Activated naive CD4-positive, alpha-beta T cell treated with anti-CD3 and anti-CD28 coated beads, Interleukin-2, amount 50 U/mL, for 72 hours (primary cell): Measurements from ENCODE around the gene UNC5CL. TPM values are rescaled to one million over a fixed set of nuclear protein-coding genes. Genes with fewer than 3 reads are reported as not detected.
A peak's percentile ranks its signal among the peaks of the same experiment; 100 is the strongest.

ENCODE experiments used
- ATAC-seq, 2 donors: fragments of 150-1000 bp; cut with Tn5 transposase; 2 replicates each; pipeline ENCODE4 v1.10.0; 2021; ENCODE audit warnings: mild to moderate bottlenecking in 2 of 2, moderate library complexity in 2 of 2
- DNase-seq, 2 donors: peaks; one replicate each; pipeline ENCODE4 v3.0.0; 2021 to 2022; ENCODE audit warnings: low spot score in 2 of 2
- H3K27ac Mint-ChIP-seq, 2 donors: one replicate each; pipeline ENCODE4 v1.8.0; 2022; ENCODE audit warnings: mild to moderate bottlenecking in 2 of 2, mixed read lengths in 2 of 2
- H3K36me3 Mint-ChIP-seq, 2 donors: one replicate each; pipeline ENCODE4 v1.8.0; 2022; ENCODE audit warnings: mixed read lengths in 2 of 2
- H3K9me3 Mint-ChIP-seq, 2 donors: one replicate each; pipeline ENCODE4 v1.8.0; 2022; ENCODE audit warnings: mixed read lengths in 2 of 2
- total RNA-seq, 2 donors: library from RNA; stranded (reverse); gene quantifications; one replicate each; pipeline ENCODE4 v1.2.3, GENCODE V29; 2022

UNC5CL gene
- total RNA-seq, 2 donors from 2014 or later = 2.8 to 5.1 TPM

DNA sequence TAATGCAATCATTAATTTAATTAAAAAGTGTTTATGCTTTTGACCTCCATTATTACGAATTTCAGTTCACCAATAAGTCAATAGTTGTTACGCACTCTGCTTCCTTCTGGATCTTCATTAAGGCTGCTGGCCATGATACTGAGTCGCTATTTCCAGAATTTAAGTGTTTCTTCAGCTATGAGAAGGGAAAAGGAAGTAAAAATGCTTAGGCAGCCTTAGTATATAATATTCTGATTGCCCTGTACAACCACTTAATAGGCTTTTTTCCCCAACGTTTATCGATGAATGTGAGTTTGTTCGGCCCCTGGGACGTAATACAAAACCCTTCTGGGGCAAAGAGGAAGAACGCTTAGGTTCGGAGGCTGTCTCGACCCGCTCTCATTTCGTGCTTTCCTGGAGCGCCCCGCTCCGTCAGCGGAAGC lies 32.5 kb upstream of the UNC5CL start:
- ATAC-seq (no peak), DNase-seq (no peak)
- Mint-ChIP-seq H3K27ac (peak overlapping the region; percentile 97 to 99), H3K9me3 (no peaks in the 10 kb centered on the region), H3K36me3 (peaks cover 32 to 40% of the 10 kb centered on the region in 2 donors)

DNA sequence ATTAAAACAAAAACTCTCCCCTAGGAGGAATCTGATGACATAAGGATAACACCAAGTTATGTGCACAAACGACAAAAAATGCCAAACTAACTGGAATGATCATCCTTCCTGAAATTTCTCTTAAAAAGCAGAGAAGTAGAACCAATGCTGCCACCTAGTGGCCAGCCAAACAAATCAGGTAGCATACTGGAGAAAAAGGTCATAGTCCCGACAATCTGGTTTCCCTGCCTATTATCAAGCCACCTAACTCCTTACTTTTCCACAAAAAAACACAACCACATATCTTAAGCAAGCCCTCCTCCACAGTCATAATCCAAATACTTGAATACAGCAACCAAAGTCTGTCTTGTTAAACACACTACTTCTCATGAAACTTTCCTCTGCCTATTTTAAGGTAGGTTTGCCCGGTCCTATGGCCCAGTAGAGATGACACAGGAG lies 27.9 kb upstream of the UNC5CL start:
- no peak for ATAC-seq
- H3K36me3 Mint-ChIP-seq = peaks cover 23 to 27% of the 10 kb centered on the region in 2 donors
- H3K27ac Mint-ChIP-seq = peak overlapping the region in 1 of 2 donors; percentile 18

DNA sequence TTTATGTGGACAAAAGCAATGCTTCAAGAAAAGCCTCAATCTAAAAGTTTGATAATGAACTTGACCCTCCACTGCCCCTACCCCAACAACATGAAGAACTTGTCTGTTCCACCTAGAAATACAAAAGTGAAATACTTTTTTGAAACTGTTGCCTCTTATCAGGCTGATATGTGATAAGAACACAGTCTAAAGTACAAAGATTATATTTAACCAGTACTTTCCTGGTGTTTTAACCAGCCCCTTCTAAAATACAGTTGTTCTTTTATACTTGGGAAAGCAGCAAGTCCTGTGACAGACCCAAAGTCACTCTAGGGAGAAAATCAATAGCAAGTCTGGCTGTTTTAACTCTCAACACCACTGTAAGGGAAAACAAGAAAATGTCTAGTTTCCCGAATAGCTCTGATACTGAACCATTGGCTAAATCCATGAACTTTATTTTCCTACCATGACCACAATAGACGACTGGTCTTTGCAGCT lies 26.6 kb upstream of the UNC5CL start:
- ATAC-seq (no peak), DNase-seq (no peak)
- H3K9me3 Mint-ChIP-seq = no peaks in the 10 kb centered on the region
- no peak overlapping the region for H3K27ac Mint-ChIP-seq
- peaks cover 15 to 16% of the 10 kb centered on the region in 2 donors for H3K36me3 Mint-ChIP-seq

More for the DNA sequence above, 27.9 kb upstream of the UNC5CL start:
- H3K9me3 Mint-ChIP-seq = no peaks in the 10 kb centered on the region
- DNase-seq = peak in 1 of 2 donors; percentile 55

DNA sequence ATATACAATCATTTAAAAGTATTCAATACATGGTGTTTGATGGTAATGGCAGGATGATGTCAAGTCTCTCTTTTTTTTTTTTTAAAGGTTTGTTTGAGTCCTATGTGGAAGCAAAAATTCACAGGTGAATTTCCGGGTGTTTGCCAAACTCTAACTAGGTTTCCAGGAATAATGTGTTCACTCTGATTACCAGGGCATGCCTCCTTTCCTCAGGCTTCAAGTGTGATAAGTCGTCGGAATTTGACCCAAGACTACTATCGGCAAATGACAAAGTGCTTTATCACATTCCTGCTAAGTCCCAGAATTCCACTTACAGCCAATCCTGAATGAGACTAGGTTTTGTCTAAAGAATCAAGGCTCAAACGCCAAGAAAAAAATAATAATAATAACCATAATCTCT lies 25.8 kb upstream of the UNC5CL start:
- Mint-ChIP-seq H3K27ac (no peak overlapping the region), H3K9me3 (no peaks in the 10 kb centered on the region), H3K36me3 (peaks cover 13 to 15% of the 10 kb centered on the region in 2 donors)
- no peak for DNase-seq
- no peak for ATAC-seq

DNA sequence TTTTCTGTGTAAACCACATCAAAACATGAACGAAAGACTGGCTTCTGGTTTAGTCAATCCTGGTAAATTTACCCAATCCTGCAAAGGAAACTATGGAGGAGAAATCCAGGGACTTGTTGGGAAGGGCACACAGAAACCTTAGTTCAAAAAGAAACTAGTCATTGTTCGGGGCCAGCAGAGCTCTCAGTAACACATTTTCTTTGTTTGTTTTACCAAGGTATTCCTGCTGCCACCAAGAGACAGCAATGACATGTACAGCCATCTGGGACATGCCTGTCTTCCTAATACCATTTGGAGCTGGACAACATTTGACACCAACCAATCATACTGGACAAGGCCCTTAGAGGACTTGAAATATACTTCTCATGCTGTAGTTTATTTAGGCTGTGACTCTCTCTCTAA lies 24.9 kb upstream of the UNC5CL start:
- Mint-ChIP-seq H3K27ac (no peak overlapping the region), H3K36me3 (peaks cover 13 to 15% of the 10 kb centered on the region in 2 donors)

DNA sequence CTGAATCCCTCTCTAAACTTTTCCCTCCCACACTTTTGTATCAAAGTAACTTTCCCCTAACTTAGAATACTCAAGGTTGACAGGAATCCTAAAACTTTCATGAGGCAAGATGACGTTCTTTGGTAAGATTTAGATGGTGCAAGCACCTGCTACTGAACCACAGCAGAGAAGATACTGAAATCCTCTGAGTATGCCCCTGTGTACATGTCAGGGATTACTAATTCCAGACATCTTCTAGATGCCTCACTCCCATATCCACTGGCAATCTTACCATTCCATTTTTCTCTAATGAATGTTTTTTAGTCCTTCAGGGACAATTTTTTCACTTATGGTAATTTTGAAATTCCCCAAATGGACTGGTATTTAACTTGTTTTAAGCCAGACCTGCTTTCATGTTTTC lies 23.0 kb upstream of the UNC5CL start:
- H3K36me3 Mint-ChIP-seq = peaks cover 7 to 10% of the 10 kb centered on the region in 2 donors
- ATAC-seq = no peak
- no peak for DNase-seq
- no peaks in the 10 kb centered on the region for H3K9me3 Mint-ChIP-seq
- H3K27ac Mint-ChIP-seq = no peak overlapping the region

More for the DNA sequence above, 24.9 kb upstream of the UNC5CL start:
- H3K9me3 Mint-ChIP-seq = no peaks in the 10 kb centered on the region
- ATAC-seq = no peak
- no peak for DNase-seq

DNA sequence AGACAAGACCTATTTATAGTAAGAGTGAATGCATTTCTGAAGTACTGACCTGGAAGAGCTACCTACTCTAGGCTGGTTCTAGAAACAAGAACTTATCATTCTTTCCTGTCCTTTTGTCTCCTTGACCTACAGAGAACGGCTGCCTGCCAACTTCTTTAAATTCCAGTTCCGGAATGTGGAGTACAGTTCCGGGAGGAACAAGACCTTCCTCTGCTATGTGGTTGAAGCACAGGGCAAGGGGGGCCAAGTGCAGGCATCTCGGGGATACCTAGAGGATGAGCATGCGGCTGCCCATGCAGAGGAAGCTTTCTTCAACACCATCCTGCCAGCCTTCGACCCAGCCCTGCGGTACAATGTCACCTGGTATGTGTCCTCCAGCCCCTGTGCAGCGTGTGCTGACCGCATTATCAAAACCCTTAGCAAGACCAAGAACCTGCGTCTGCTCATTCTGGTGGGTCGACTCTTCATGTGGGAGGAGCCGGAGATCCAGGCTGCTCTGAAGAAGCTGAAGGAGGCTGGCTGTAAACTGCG lies 22.2 kb upstream of the UNC5CL start:
- DNase-seq (no peak), ATAC-seq (no peak)
- Mint-ChIP-seq H3K9me3 (no peaks in the 10 kb centered on the region), H3K36me3 (peaks cover 0 to 4% of the 10 kb centered on the region in 2 donors), H3K27ac (no peak overlapping the region)

DNA sequence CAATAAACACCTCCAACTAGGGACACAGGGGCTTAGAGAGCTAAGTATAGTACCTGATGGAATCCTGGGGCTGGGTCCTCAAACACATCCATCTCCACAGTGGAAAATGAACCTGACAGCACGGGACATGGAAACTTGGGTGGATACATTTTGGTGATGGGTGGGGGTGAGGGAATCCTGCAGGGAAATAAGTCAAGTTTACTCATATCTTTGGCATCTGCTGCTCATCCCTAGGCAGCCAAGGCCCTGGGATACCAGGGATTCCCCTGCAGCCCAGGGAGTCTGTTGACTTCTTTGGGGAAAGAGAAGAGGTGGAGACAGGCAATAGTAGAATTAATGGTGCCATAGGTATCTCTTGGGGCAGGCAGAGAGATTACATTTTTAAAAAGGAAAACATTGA lies 20.5 kb upstream of the UNC5CL start:
- ATAC-seq = no peak
- Mint-ChIP-seq H3K36me3 (peaks cover 0 to 8% of the 10 kb centered on the region in 2 donors), H3K9me3 (no peaks in the 10 kb centered on the region), H3K27ac (peak overlapping the region in 1 of 2 donors; percentile 31)
- no peak for DNase-seq

DNA sequence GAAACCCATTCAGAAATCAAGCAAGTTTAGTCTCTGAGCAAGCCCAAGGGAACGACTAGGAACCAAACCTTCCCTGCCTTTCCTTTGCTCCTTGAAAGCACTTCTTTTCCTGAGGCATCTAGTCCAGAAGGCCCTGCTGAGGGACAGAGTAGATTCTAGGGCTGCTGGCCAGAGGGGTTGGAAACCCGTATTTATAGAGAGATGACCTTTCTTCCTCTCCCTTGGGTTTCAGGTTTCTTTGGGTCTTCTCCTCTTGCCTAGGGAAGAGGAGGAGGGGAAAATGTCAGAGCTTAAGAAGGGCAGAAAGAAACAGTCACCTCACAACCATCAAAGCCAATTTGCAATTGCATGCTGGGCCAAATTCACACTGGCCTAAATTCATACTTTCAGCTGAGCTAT lies 19.8 kb upstream of the UNC5CL start:
- peaks cover 0 to 8% of the 10 kb centered on the region in 2 donors for H3K36me3 Mint-ChIP-seq
- DNase-seq = no peak
- H3K27ac Mint-ChIP-seq = peak overlapping the region in 1 of 2 donors; percentile 31
- no peaks in the 10 kb centered on the region for H3K9me3 Mint-ChIP-seq
- no peak for ATAC-seq

DNA sequence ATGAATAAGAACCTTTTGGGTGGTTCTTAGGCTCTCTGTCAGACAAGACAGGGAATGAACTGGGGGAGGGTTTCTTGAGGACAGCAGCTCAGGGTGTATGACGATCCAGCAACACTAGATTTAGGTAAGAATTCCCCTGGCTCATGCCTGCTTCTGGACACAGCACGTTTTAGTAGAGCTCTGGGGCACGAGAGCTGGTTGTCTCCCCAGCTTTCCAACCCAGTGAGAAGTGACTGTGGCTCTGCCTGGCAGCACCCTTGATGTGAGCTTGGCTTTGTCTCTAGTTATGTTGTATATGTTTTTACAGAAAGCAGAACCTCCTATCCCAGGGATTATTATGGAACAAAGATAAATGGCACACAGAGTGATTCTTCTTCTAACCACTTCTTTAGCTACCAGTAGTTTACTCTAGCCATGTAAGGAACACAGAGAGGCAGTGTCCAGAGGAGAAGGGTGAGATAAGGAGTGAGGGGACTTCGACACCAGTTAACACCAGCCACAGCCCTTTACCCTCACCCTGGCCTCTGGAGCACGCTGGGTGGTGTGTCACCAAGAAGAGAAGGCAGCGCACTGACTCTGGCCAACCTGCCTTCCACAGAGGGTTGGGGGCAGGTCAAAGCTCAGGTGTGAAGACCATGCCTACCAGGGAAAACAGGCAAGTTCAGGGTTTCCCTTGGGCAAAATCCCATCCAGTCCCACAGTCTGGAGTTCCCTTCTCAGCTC lies 17.9 kb upstream of the UNC5CL start:
- ATAC-seq (no peak), DNase-seq (no peak)
- Mint-ChIP-seq H3K36me3 (peaks cover 3 to 8% of the 10 kb centered on the region in 2 donors), H3K27ac (no peak overlapping the region), H3K9me3 (no peaks in the 10 kb centered on the region)

DNA sequence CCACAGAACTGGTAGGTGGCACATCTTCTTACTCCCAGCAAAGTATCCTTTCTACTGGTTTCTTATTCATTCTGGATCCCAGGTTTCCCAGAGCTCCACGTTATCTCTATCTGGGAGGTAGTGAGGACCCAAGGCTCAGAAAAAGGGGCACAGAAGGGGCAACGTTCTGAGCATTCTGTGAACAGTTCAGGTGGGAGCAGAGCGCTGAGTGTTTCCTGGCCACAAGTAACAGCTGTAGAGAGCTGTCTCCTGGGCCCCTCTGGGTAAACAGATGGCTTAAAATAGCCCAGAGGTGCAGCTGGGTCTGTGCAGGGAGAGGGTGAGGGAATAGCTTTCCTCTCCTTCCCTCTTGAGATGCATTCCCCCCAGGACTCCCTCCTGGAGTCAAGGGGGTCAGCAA lies 16.1 kb upstream of the UNC5CL start:
- Mint-ChIP-seq H3K36me3 (peaks cover 6 to 11% of the 10 kb centered on the region in 2 donors), H3K9me3 (no peaks in the 10 kb centered on the region), H3K27ac (peak overlapping the region in 1 of 2 donors; percentile 13)
- ATAC-seq (no peak), DNase-seq (no peak)

DNA sequence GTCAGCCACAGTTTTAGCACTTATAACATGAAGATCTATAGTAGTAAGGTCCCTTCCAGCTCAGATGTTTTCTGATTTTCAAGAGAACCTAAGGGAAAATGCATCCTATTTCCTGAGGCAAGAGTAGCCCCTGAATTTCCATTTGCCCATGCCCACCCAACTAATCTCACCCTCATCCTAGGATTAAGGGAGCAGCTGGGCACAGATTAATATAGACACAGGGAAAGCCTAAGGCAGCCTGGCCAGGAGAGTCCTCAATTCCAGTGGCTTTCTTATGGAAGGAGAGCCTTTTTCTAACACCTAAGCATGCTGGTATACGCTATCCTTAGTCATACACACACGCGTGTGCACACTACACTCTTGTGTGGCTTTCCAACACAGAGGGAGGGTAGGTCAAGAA lies 15.5 kb upstream of the UNC5CL start:
- H3K27ac Mint-ChIP-seq = no peak overlapping the region
- DNase-seq (no peak), ATAC-seq (no peak)
- H3K36me3 Mint-ChIP-seq = peaks cover 6 to 11% of the 10 kb centered on the region in 2 donors
- H3K9me3 Mint-ChIP-seq = no peaks in the 10 kb centered on the region

DNA sequence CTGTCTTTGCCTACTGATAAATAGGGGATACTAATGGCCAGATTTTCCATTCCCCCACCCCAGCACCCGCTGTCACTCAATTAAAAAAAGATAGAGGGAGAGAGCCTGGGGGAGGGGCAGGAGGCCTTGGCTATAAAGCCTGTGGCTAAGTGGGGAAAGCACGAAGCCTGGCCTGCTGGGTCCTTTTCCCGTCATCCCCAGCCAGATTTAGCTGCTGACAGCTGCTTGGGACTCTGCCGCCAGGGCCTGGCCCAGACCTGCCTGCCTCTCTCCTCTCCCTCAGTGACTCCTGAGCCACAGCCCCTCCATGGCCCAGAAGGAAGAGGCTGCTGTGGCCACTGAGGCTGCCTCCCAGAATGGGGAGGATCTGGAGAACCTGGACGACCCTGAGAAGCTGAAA lies 14.0 kb upstream of the UNC5CL start, which contains the start of gene APOBEC2:
Gene APOBEC2 (plus strand): TSS at position 162 of the 400 bp plus-strand sequence. CDS start 146 bp downstream, at position 308.
- H3K36me3 Mint-ChIP-seq = peaks cover 6 to 11% of the 10 kb centered on the region in 2 donors
- H3K27ac Mint-ChIP-seq = peak within 1 kb of the TSS; percentile 69 to 78
- ATAC-seq (no peak), DNase-seq (no peak)
- no peaks in the 10 kb centered on the region for H3K9me3 Mint-ChIP-seq

DNA sequence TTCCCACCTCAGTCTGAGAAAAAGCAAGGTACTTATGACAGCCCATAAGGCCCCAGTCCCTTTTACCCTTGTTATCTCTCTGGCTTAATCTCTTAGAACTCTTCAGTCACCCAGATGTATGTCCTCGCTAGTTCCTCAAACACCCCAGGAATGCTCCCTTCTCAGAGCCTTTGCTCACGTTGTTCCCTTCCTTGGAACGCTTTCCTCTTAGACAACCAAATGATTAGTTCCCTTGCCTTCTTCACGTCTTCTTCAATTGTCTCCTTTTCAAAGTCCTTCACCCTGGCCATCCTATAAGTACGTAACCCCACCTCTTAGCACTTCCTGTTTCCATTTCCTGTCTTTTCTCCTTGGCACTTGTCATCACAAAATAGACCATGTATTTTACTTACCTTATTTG lies 12.9 kb upstream of the UNC5CL start:
- no peak for ATAC-seq
- DNase-seq = no peak
- peaks cover 6 to 11% of the 10 kb centered on the region in 2 donors for H3K36me3 Mint-ChIP-seq
- H3K27ac Mint-ChIP-seq = peak overlapping the region; percentile 5 to 69
- H3K9me3 Mint-ChIP-seq = no peaks in the 10 kb centered on the region

DNA sequence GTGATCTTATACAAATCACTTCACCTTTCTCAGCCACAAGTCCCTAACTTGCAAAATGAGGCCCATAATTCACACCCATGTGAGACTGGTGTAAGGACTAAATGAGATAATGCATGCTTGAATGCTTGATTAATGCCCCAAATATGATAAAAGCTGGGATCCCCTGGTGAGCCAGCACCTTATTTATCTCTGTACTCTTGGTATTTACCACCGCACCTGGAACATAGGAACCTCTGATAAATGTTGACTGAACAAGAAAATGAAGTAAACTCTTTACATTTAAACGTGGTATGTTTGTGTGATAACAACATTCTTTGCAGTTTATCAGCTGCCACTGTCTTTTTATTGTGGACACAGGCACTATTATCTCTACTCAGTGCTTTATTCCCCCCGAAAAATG lies 11.5 kb upstream of the UNC5CL start:
- Mint-ChIP-seq H3K27ac (no peak overlapping the region), H3K9me3 (no peaks in the 10 kb centered on the region), H3K36me3 (peaks cover 6 to 8% of the 10 kb centered on the region in 2 donors)
- no peak for DNase-seq
- ATAC-seq = no peak

DNA sequence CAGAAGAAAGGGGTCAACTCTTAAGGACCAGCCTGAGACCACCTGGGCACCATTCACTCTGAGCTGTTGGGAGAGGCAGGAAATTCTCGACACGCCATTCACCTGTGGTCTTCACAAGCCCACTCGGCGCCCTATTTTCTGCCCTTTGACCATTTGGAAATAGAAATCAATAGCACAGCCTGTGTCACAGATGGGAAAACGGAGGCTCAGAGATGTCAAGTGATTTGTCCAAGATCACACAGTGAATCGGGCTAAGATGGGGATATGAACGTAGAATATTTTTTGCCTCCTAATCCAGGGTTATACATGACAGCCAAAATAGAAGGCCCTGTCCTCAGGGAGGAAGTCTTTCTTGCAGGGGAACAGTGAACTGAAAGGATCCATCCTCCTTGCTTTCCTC lies 10.9 kb upstream of the UNC5CL start:
- Mint-ChIP-seq H3K27ac (no peak overlapping the region), H3K9me3 (no peaks in the 10 kb centered on the region), H3K36me3 (peaks cover 6 to 7% of the 10 kb centered on the region in 2 donors)
- no peak for DNase-seq
- ATAC-seq = no peak

DNA sequence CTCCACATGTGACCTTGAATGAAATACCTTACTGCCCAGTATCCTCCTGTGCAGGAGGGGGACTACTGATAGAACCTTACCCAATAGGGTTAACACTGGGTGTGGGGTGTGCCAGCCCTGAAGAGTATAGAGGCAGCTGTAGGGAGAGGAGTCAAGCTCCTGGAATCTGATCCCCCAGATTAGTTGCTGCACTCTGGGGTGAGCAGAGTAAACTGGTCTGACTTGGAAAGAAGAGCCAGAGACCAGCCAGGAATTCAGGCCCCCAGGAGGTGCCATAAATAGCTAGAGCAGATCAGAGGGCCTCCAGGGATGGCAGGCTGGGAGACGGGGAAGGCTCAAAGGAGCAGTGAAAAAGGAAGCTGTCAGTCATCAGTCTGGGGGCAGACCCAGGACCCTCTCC lies 10.5 kb upstream of the UNC5CL start:
- H3K36me3 Mint-ChIP-seq = peaks cover 6 to 7% of the 10 kb centered on the region in 2 donors
- DNase-seq = no peak

More for the DNA sequence above, 10.5 kb upstream of the UNC5CL start:
- no peaks in the 10 kb centered on the region for H3K9me3 Mint-ChIP-seq
- ATAC-seq = no peak
- H3K27ac Mint-ChIP-seq = peak overlapping the region in 1 of 2 donors; percentile 59
